Measurements from ENCODE around the gene ZNF620. TPM values are rescaled to one million over a fixed set of nuclear protein-coding genes. Genes with fewer than 3 reads are reported as not detected.

The ZNF620 gene
- 1.2 and 1.6 TPM in 2 replicates for total RNA-seq

GRCh38 chr3:40505599-40506462 is at the start of gene ZNF620:
Gene ZNF620 (plus strand): TSS chr3:40506039. CDS start chr3:40506353, 314 bp downstream.

GRCh38 chr3:40456940-40457823 is 48.7 kb upstream of the ZNF620 start, which contains the start of gene RPL14:
Gene RPL14 (plus strand): TSS chr3:40457339. CDS start chr3:40457472, 133 bp downstream.

GRCh38 chr3:40476478-40477470 is 29.1 kb upstream of the ZNF620 start, which contains the start of gene ZNF619:
Gene ZNF619 (plus strand): TSS chr3:40477122. CDS start chr3:40477980, 858 bp downstream.

GRCh38 chr3:40524568-40525285 is 18.9 kb downstream of the ZNF620 start, which contains the start of gene ZNF621:
Gene ZNF621 (plus strand): TSS chr3:40524960. CDS start chr3:40525841, 881 bp downstream.

Small RNAs within 50 kb of the gene (small RNA-seq; reads per million reads assigned to genes)
- gene RNU5B-2P = not detected

Other genes with a start within 250 kb of the ZNF620 start
- 24.4 and 25.7 TPM in 2 replicates for gene EIF1B, start 196.3 kb upstream of the ZNF620 start, total RNA-seq
- 1.4 and 1.7 TPM in 2 replicates for gene ENTPD3, start 118.9 kb upstream of the ZNF620 start, total RNA-seq
- gene RPL14, start 48.7 kb upstream of the ZNF620 start, total RNA-seq = 454 and 461 TPM in 2 replicates
- 8.6 and 9.7 TPM in 2 replicates for gene ZNF619, start 28.9 kb upstream of the ZNF620 start, total RNA-seq
- 29.0 and 29.3 TPM in 2 replicates for gene ZNF621, start 18.9 kb downstream of the ZNF620 start, total RNA-seq